RWPE1 (cell line): ENCODE measurements around the gene DMC1.

ENCODE experiments used
- CTCF ChIA-PET: fragments of 350-600 bp; sonication (Branson Sonifier 250); formaldehyde crosslinking; extraction: SDS; loops from one replicate; lab custom pipeline; 2021; lab: Yijun Ruan, JAX
- POLR2A ChIA-PET: fragments of 400-600 bp; formaldehyde crosslinking; extraction: SDS; loops from one replicate; lab custom pipeline; 2020; ENCODE audit warnings: antibody characterized with exemption; ENCODE audit not compliant: low non-redundant PET; lab: Yijun Ruan, JAX
- DNase-seq: peaks from one replicate; pipeline ENCODE4 v3.0.0; 2012; ENCODE audit warnings: low spot score
- H3K27ac ChIP-seq: fragments of 450-650 bp; 2 replicates; pipeline ENCODE4 v1.5.1; 2017
- TF ChIP-seq, protein P1 (sequence below): fragments of 450-650 bp; conservative IDR thresholded peaks from 2 replicates; pipeline ENCODE4 v1.5.1; 2017; ENCODE audit warnings: low read depth, mild to moderate bottlenecking

The DMC1 gene

GRCh38 chr22:38612217-38613006 lies 42.4 kb upstream of the DMC1 start:
- POLR2A ChIA-PET: no interaction called here
- DNase-seq: no peak
- CTCF ChIA-PET: no interaction called here
- TF ChIP-seq, protein P1, sequence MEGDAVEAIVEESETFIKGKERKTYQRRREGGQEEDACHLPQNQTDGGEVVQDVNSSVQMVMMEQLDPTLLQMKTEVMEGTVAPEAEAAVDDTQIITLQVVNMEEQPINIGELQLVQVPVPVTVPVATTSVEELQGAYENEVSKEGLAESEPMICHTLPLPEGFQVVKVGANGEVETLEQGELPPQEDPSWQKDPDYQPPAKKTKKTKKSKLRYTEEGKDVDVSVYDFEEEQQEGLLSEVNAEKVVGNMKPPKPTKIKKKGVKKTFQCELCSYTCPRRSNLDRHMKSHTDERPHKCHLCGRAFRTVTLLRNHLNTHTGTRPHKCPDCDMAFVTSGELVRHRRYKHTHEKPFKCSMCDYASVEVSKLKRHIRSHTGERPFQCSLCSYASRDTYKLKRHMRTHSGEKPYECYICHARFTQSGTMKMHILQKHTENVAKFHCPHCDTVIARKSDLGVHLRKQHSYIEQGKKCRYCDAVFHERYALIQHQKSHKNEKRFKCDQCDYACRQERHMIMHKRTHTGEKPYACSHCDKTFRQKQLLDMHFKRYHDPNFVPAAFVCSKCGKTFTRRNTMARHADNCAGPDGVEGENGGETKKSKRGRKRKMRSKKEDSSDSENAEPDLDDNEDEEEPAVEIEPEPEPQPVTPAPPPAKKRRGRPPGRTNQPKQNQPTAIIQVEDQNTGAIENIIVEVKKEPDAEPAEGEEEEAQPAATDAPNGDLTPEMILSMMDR: no peak
- no peak overlapping the region for H3K27ac ChIP-seq

GRCh38 chr22:38611559-38611958 lies 41.6 kb upstream of the DMC1 start:
- ChIA-PET POLR2A (no interaction called here), CTCF (no interaction called here)
- TF ChIP-seq, protein P1: no peak
- H3K27ac ChIP-seq: no peak overlapping the region
- DNase-seq: no peak

- no peak for DNase-seq
- ChIA-PET CTCF (no interaction called here), POLR2A (no interaction called here)
- no peak overlapping the region for H3K27ac ChIP-seq
- TF ChIP-seq, protein P1: no peak
Observed at GRCh38 chr22:38610234-38610633, 40.3 kb upstream of the DMC1 start.

DNA sequence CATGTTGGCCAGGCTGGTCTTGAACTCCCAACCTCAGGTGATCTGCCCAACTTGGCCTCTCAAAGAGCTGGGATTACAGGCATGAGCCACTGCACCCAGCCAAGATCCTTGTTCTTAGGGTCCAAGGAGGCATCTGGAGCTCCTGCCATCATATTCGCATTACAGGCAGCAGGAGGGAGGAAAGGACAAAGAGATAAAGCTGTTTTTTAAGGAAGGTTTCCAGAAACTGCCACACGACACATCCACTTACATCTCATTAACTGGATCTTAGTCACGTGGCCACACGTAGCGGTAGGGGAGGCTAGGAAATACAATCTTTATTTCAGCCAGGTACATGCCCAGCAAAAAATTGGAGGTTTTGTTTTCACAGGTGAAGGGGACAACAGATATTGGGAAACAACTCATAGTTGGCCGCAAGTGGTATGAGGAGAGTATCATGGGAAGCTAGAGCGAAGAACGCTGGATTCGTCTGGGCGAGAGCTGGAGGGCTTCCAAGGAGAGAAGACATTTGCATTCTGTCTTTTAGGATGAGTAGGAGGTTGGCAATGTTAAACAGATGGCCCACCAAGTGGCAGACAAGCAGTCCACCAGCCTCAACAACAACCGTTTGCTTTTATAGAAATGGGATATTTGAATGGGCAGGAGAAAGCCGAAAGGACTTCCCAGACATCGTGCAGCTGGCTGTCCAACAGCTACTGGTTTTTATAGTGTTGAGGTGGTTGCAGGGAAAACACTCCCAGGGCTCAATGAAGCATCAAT lies 39.2 kb upstream of the DMC1 start:
- H3K27ac ChIP-seq: no peak overlapping the region
- TF ChIP-seq, protein P1: no peak
- no peak for DNase-seq
- CTCF ChIA-PET: interaction anchor here (0.6 kb wide), 1 partner anchor 26 kb away, joined by 4 read pairs; no protein-coding TSS in a partner anchor
- POLR2A ChIA-PET: no interaction called here

DNA sequence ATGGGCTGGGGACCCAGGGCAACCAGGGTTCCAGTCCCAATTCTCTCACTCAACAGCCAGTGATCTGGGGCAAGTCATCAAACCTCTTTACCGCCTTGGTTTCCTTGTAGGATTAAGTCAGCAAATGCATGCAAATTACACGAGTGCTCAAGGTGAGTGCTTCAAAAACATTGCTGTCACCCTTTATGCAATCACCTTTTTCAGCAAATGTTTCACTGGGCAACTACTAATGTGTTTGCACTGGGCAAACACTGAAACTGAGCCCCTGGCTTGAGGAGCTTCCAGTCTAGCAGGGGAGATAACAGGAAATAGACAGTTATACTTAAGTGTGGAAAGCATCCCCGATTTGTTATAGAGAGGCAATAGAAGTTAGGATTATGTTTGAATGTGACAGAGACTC lies 37.7 kb upstream of the DMC1 start:
- TF ChIP-seq, protein P1: no peak
- POLR2A ChIA-PET: no interaction called here
- DNase-seq: no peak
- CTCF ChIA-PET: no interaction called here
- H3K27ac ChIP-seq: no peak overlapping the region

GRCh38 chr22:38602166-38602565 lies 32.2 kb upstream of the DMC1 start:
- no peak for DNase-seq
- H3K27ac ChIP-seq: no peak overlapping the region
- CTCF ChIA-PET: interaction anchor here (0.6 kb wide), 1 partner anchor 827 kb away, joined by 3 read pairs; no protein-coding TSS in a partner anchor
- TF ChIP-seq, protein P1: no peak
- POLR2A ChIA-PET: no interaction called here
